Calu3 (cell line): ENCODE data around the gene AAMP. TPM values are rescaled to one million over a fixed set of nuclear protein-coding genes. Genes with fewer than 3 reads are reported as not detected.

Experiments used
- BruUV-seq: library from RNA; stranded (reverse); fragments of 400-500 nt; replicated peaks from 2 replicates; lab custom pipeline; 2021; lab: Mats Ljungman, UMichigan
- CTCF ChIA-PET: fragments of 300-600 bp; sonication (Branson Sonifier 250); formaldehyde crosslinking; loops from one replicate; lab custom pipeline; 2022; ENCODE audit warnings: antibody characterized with exemption; lab: Charles Lee
- DNase-seq: peaks from one replicate; pipeline ENCODE4 v3.0.0; 2022
- H3K27ac Mint-ChIP-seq: one replicate; pipeline ENCODE4 v1.8.0; 2022; ENCODE audit warnings: mixed read lengths; ENCODE audit not compliant: unreplicated experiment
- H3K27me3 Mint-ChIP-seq: one replicate; pipeline ENCODE4 v1.8.0; 2022; ENCODE audit warnings: mixed read lengths; ENCODE audit not compliant: unreplicated experiment
- H3K36me3 Mint-ChIP-seq: one replicate; pipeline ENCODE4 v1.8.0; 2022; ENCODE audit warnings: mild to moderate bottlenecking, moderate library complexity, mixed read lengths; ENCODE audit not compliant: insufficient read depth, unreplicated experiment
- H3K4me1 Mint-ChIP-seq: one replicate; pipeline ENCODE4 v1.8.0; 2022; ENCODE audit warnings: mild to moderate bottlenecking, low read depth, mixed read lengths; ENCODE audit not compliant: unreplicated experiment
- H3K4me3 Mint-ChIP-seq: one replicate; pipeline ENCODE4 v1.8.0; 2022; ENCODE audit warnings: mild to moderate bottlenecking, low read depth, moderate library complexity, mixed read lengths; ENCODE audit not compliant: unreplicated experiment
- H3K9me3 Mint-ChIP-seq: one replicate; pipeline ENCODE4 v1.8.0; 2022; ENCODE audit warnings: low read depth, mixed read lengths; ENCODE audit not compliant: unreplicated experiment
- CTCF ChIP-seq: fragments of 200-600 bp; IDR thresholded peaks from one replicate; pipeline ENCODE4 v1.8.0; 2022; ENCODE audit warnings: antibody characterized with exemption; ENCODE audit not compliant: unreplicated experiment
- intact Hi-C: fragments of 100-400 bp; cut with micrococcal nuclease; formaldehyde crosslinking; loops from one replicate; pipeline ENCODE4 v1.10.0; 2022; ENCODE audit not compliant: unreplicated experiment
- total RNA-seq: library from RNA; stranded (reverse); gene quantifications from 2 replicates; pipeline ENCODE4 v1.2.3, GENCODE V29; 2022

AAMP gene
- total RNA-seq, 1 experiment from 2014 or later, result 102 TPM

GRCh38 chr2:218289639-218290315, 19.8 kb upstream of the AAMP start:
- Mint-ChIP-seq H3K4me3 (peak overlapping the region; percentile 71), H3K4me1 (peaks cover 80% of the 10 kb centered on the region), H3K9me3 (no peaks in the 10 kb centered on the region), H3K27ac (peak overlapping the region; percentile 74), H3K36me3 (peaks cover 86% of the 10 kb centered on the region), H3K27me3 (no peaks in the 10 kb centered on the region)
- no peak for TF ChIP-seq CTCF
- intact Hi-C loops, result loop anchor here (2.0 kb wide), 1 partner anchor 17 kb away; no protein-coding TSS in a partner anchor
- DNase-seq, result no peak
- CTCF ChIA-PET, result interaction anchor here (1.6 to 2.0 kb wide), 3 partner anchors 16 to 33 kb away, joined by 7 read pairs; no protein-coding TSS in a partner anchor
- BruUV-seq, result no TSS peak

GRCh38 chr2:218286570-218287459, 16.9 kb upstream of the AAMP start:
- CTCF ChIA-PET, result interaction anchor here (0.6 to 3.4 kb wide), 9 partner anchors 11 to 109 kb away, joined by 3 to 54 read pairs (median 3); partner anchors contain the start of genes AAMP, CATIP and PNKD
- H3K36me3 Mint-ChIP-seq, result peaks cover 90% of the 10 kb centered on the region
- peak overlapping the region; percentile 96 for H3K27ac Mint-ChIP-seq
- TF ChIP-seq CTCF, result no peak
- DNase-seq, result peak; percentile 94
- intact Hi-C loops, result no loop called here
- no peaks in the 10 kb centered on the region for H3K9me3 Mint-ChIP-seq
- H3K4me1 Mint-ChIP-seq, result peaks cover 92% of the 10 kb centered on the region
- no TSS peak for BruUV-seq
- H3K4me3 Mint-ChIP-seq, result peak overlapping the region; percentile 61
- H3K27me3 Mint-ChIP-seq, result no peaks in the 10 kb centered on the region

GRCh38 chr2:218285604-218286003, 15.7 kb upstream of the AAMP start:
- intact Hi-C loops, result no loop called here
- Mint-ChIP-seq H3K4me3 (peak overlapping the region; percentile 61), H3K27ac (peak overlapping the region; percentile 96), H3K9me3 (no peaks in the 10 kb centered on the region), H3K4me1 (peaks cover 87% of the 10 kb centered on the region), H3K27me3 (no peaks in the 10 kb centered on the region), H3K36me3 (peaks cover 90% of the 10 kb centered on the region)
- TF ChIP-seq CTCF, result no peak
- no TSS peak for BruUV-seq
- no peak for DNase-seq
- CTCF ChIA-PET, result interaction anchor here (0.6 to 3.4 kb wide), 2 partner anchors 14 to 55 kb away, joined by 9 to 54 read pairs; partner anchors contain the start of genes AAMP and PNKD

- H3K27me3 Mint-ChIP-seq, result no peaks in the 10 kb centered on the region
- no peaks in the 10 kb centered on the region for H3K9me3 Mint-ChIP-seq
- peaks cover 92% of the 10 kb centered on the region for H3K36me3 Mint-ChIP-seq
- H3K4me1 Mint-ChIP-seq, result peaks cover 78% of the 10 kb centered on the region
- peak; percentile 71 for DNase-seq
- BruUV-seq, result no TSS peak
- intact Hi-C loops, result no loop called here
- peak overlapping the region; percentile 54 for H3K4me3 Mint-ChIP-seq
- no peak for TF ChIP-seq CTCF
- CTCF ChIA-PET, result interaction anchor here (0.7 to 0.9 kb wide), 3 partner anchors 9 to 13 kb away, joined by 3 to 4 read pairs (median 3); no protein-coding TSS in a partner anchor
- peak overlapping the region; percentile 96 for H3K27ac Mint-ChIP-seq
Observed at GRCh38 chr2:218284106-218284811, 14.3 kb upstream of the AAMP start.
